DND-41 (cell line): Measurements from ENCODE around the gene TBX6.

Experiments
- EZH2 ChIP-seq: IDR thresholded peaks from 3 replicates; pipeline ENCODE4 v1.6.1; 2012; ENCODE audit warnings: borderline replicate concordance, low read depth, mild to moderate bottlenecking, moderate library complexity, low read length, inconsistent platforms; ENCODE audit not compliant: severe bottlenecking
- TF ChIP-seq, protein P1 (sequence below): IDR thresholded peaks from 2 replicates; pipeline ENCODE4 v1.5.1; 2012; ENCODE audit warnings: borderline replicate concordance, low read length, moderate library complexity, mild to moderate bottlenecking; ENCODE audit not compliant: poor library complexity, severe bottlenecking; ENCODE audit errors: extremely low read depth

DNA sequence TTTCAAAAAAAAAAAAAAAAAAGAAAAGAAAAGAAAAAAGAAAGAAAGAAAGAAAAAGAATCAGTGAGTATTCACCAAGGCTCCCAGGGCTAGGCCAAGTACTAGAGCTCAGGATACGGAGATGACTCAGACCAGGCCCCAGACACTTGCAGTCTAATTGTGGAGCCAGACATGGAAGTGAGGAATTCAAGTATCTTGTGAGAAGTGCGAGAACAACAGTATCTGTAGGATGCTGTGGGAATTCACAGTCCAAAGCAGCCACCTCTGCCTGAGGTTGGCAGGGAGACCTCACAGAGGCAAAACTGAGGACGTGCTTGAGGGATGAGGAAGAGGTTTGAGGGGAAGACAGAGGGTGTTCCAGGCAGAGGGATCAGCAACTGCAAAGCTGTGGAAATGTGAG lies 40.2 kb downstream of the TBX6 start:
- TF ChIP-seq, protein P1, sequence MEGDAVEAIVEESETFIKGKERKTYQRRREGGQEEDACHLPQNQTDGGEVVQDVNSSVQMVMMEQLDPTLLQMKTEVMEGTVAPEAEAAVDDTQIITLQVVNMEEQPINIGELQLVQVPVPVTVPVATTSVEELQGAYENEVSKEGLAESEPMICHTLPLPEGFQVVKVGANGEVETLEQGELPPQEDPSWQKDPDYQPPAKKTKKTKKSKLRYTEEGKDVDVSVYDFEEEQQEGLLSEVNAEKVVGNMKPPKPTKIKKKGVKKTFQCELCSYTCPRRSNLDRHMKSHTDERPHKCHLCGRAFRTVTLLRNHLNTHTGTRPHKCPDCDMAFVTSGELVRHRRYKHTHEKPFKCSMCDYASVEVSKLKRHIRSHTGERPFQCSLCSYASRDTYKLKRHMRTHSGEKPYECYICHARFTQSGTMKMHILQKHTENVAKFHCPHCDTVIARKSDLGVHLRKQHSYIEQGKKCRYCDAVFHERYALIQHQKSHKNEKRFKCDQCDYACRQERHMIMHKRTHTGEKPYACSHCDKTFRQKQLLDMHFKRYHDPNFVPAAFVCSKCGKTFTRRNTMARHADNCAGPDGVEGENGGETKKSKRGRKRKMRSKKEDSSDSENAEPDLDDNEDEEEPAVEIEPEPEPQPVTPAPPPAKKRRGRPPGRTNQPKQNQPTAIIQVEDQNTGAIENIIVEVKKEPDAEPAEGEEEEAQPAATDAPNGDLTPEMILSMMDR, result no peak
- no peak for TF ChIP-seq EZH2
